Endothelial cell of umbilical vein (primary cell): ENCODE measurements around the gene PGS1.
A peak's percentile ranks its signal among the peaks of the same experiment; 100 is the strongest.

Experiments used
- CTCF ChIP-seq, 2 donors: IDR thresholded peaks; 1 replicate in 1 of 2; 2 replicates in 1 of 2; pipeline ENCODE4 v1.5.1; 2011; ENCODE audit warnings: low read length in 2 of 2, mild to moderate bottlenecking in 2 of 2, moderate library complexity in 2 of 2, control low read depth in 1 of 2, inconsistent platforms in 1 of 2, low read depth in 1 of 2; ENCODE audit not compliant: insufficient read depth in 1 of 2; ENCODE audit errors: extremely low read depth in 1 of 2
- EZH2 ChIP-seq: IDR thresholded peaks from 2 replicates; pipeline ENCODE4 v1.6.1; 2012; ENCODE audit warnings: borderline replicate concordance, low read depth, mild to moderate bottlenecking, moderate library complexity, low read length, inconsistent platforms; ENCODE audit not compliant: severe bottlenecking
- FOS ChIP-seq: IDR thresholded peaks from 2 replicates; pipeline ENCODE4 v1.6.1; 2011; ENCODE audit warnings: mild to moderate bottlenecking, low read length, moderate library complexity, borderline replicate concordance; ENCODE audit not compliant: insufficient read depth
- GATA2 ChIP-seq: IDR thresholded peaks from 2 replicates; pipeline ENCODE4 v1.7.0; 2011; ENCODE audit warnings: low read depth, mild to moderate bottlenecking, moderate library complexity, mixed read lengths, low read length; ENCODE audit not compliant: insufficient read length, insufficient read depth
- JUN ChIP-seq: IDR thresholded peaks from 2 replicates; pipeline ENCODE4 v1.6.1; 2011; ENCODE audit warnings: borderline replicate concordance, low read depth; ENCODE audit not compliant: insufficient read length, insufficient read depth
- MAX ChIP-seq: IDR thresholded peaks from 2 replicates; pipeline ENCODE4 v1.6.1; 2011; ENCODE audit not compliant: insufficient read depth, insufficient read length
- MYC ChIP-seq: IDR thresholded peaks from one replicate; pipeline ENCODE4 v1.6.1; 2011; ENCODE audit warnings: mild to moderate bottlenecking, low read depth, low read length
- POLR2A ChIP-seq: IDR thresholded peaks from 2 replicates; pipeline ENCODE4 v1.6.1; 2012; ENCODE audit warnings: low read depth, mild to moderate bottlenecking, control low read depth, low read length
- POLR2AphosphoS5 ChIP-seq: IDR thresholded peaks from 2 replicates; pipeline ENCODE4 v1.6.1; 2012; ENCODE audit warnings: low read depth, mild to moderate bottlenecking, control low read depth, low read length, moderate library complexity; ENCODE audit not compliant: insufficient read depth

GRCh38 chr17:78342449-78343186 lies 35.8 kb upstream of the PGS1 start:
- TF ChIP-seq CTCF (IDR thresholded peaks at IDR 0.05; ENCODE audit: extremely low read depth in 1 of 2, insufficient read depth in 1 of 2, low read depth in 1 of 2, low read length in 2 of 2) (no peak), POLR2AphosphoS5 (no peak), POLR2A (no peak), EZH2 (no peak), MAX (no peak), GATA2 (no peak), MYC (no peak), JUN (no peak), FOS (peak; percentile 33)
